Vagina (tissue), 2 donors: ENCODE measurements around the gene FAM25G.

Experiments used
- POLR2A ChIP-seq, 2 donors: fragments of 450-650 bp; IDR thresholded peaks; one replicate each; pipeline ENCODE4 v1.6.1; 2017; ENCODE audit warnings: antibody characterized with exemption in 2 of 2, mild to moderate bottlenecking in 2 of 2, moderate library complexity in 2 of 2
- TF ChIP-seq, protein P1 (sequence below), 3 experiments: fragments of 450-650 bp in 2 of 3; fragments of 200-600 bp in 1 of 3; sonication (generic) in 1 of 3; IDR thresholded peaks; one replicate each; pipeline ENCODE4 v1.5.1; 2017 to 2019; ENCODE audit warnings: antibody characterized with exemption in 3 of 3, mild to moderate bottlenecking in 2 of 3, moderate library complexity in 2 of 3

GRCh38 chr10:47451998-47452494, 39.5 kb downstream of the FAM25G start:
- TF ChIP-seq, protein P1, sequence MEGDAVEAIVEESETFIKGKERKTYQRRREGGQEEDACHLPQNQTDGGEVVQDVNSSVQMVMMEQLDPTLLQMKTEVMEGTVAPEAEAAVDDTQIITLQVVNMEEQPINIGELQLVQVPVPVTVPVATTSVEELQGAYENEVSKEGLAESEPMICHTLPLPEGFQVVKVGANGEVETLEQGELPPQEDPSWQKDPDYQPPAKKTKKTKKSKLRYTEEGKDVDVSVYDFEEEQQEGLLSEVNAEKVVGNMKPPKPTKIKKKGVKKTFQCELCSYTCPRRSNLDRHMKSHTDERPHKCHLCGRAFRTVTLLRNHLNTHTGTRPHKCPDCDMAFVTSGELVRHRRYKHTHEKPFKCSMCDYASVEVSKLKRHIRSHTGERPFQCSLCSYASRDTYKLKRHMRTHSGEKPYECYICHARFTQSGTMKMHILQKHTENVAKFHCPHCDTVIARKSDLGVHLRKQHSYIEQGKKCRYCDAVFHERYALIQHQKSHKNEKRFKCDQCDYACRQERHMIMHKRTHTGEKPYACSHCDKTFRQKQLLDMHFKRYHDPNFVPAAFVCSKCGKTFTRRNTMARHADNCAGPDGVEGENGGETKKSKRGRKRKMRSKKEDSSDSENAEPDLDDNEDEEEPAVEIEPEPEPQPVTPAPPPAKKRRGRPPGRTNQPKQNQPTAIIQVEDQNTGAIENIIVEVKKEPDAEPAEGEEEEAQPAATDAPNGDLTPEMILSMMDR (IDR thresholded peaks at IDR 0.05) = no peak
- no peak for TF ChIP-seq POLR2A (IDR thresholded peaks at IDR 0.05)
